Activated T-cell treated with anti-CD3 and anti-CD28 coated beads for 48 hours (primary cell): ENCODE results near the gene TSC22D4.
"Not testable (repeated sequence)": the region's sequence is repeated elsewhere in the genome, so short reads cannot be mapped to it uniquely, and the experiment has no call there.

Experiments
- DNase-seq: peaks from one replicate; pipeline ENCODE4 v3.0.0-alpha.2; 2020; ENCODE audit warnings: low read depth

Gene TSC22D4

GRCh38 chr7:100478958-100479660, at the start of gene TSC22D4:
TSC22D4 (minus strand) TSS chr7:100479214; CDS start chr7:100478038, 1,176 bp downstream.
- peak; percentile 86 for DNase-seq

- DNase-seq, result not testable (repeated sequence)
These were observed 49.3 kb upstream of the TSC22D4 start for GRCh38 chr7:100528108-100528866.

GRCh38 chr7:100523192-100523591, 44.2 kb upstream of the TSC22D4 start:
- DNase-seq, result not testable (repeated sequence)

- DNase-seq, result not testable (repeated sequence)
These were observed 43.0 kb upstream of the TSC22D4 start for GRCh38 chr7:100521909-100522593.

- DNase-seq, result no peak
These were observed 42.1 kb upstream of the TSC22D4 start for GRCh38 chr7:100521076-100521475.

GRCh38 chr7:100520138-100520537, 41.1 kb upstream of the TSC22D4 start:
- DNase-seq, result no peak

GRCh38 chr7:100519580-100519979, 40.6 kb upstream of the TSC22D4 start:
- no peak for DNase-seq

GRCh38 chr7:100517305-100517704, 38.3 kb upstream of the TSC22D4 start:
- no peak for DNase-seq

- no peak for DNase-seq
These were observed 37.3 kb upstream of the TSC22D4 start for GRCh38 chr7:100516135-100516812.

GRCh38 chr7:100515072-100515532, 36.1 kb upstream of the TSC22D4 start:
- no peak for DNase-seq

- DNase-seq, result no peak
These were observed 34.3 kb upstream of the TSC22D4 start for GRCh38 chr7:100513212-100513810.

GRCh38 chr7:100510437-100511239, 31.6 kb upstream of the TSC22D4 start:
- DNase-seq, result no peak

- DNase-seq, result no peak
These were observed 30.2 kb upstream of the TSC22D4 start for GRCh38 chr7:100509231-100509630.

- no peak for DNase-seq
These were observed 27.4 kb upstream of the TSC22D4 start for GRCh38 chr7:100506356-100506923.

GRCh38 chr7:100504887-100505611, 26.0 kb upstream of the TSC22D4 start:
- no peak for DNase-seq

- not testable (repeated sequence) for DNase-seq
These were observed 25.0 kb upstream of the TSC22D4 start for GRCh38 chr7:100504031-100504430.

- not testable (repeated sequence) for DNase-seq
These were observed 21.7 kb upstream of the TSC22D4 start for GRCh38 chr7:100500743-100501142.

GRCh38 chr7:100496509-100496908, 17.5 kb upstream of the TSC22D4 start:
- DNase-seq, result no peak

GRCh38 chr7:100493476-100494264, 14.7 kb upstream of the TSC22D4 start:
- DNase-seq, result peak; percentile 57
